Ascending aorta (tissue), 2 donors: ENCODE results near the gene NAA10. TPM values are rescaled to one million over a fixed set of nuclear protein-coding genes. Genes with fewer than 3 reads are reported as not detected.

ENCODE experiments used
- DNase-seq, 2 donors: peaks; one replicate each; pipeline ENCODE4 v3.0.0-alpha.2; 2019; ENCODE audit warnings: low spot score in 2 of 2
- H3K27ac ChIP-seq, 2 donors: fragments of 200-600 bp; sonication (generic); one replicate each; pipeline ENCODE4 v1.5.1; 2016 to 2017; ENCODE audit warnings: mild to moderate bottlenecking in 1 of 2
- H3K27me3 ChIP-seq: fragments of 200-600 bp; sonication (generic); one replicate; pipeline ENCODE4 v1.5.1; 2017
- H3K36me3 ChIP-seq, 2 donors: fragments of 200-600 bp; sonication (generic); one replicate each; pipeline ENCODE4 v1.5.1; 2016
- H3K4me1 ChIP-seq, 2 donors: fragments of 200-600 bp; sonication (generic); one replicate each; pipeline ENCODE4 v1.5.1; 2016 to 2017; ENCODE audit warnings: mild to moderate bottlenecking in 1 of 2
- H3K4me3 ChIP-seq, 2 donors: fragments of 200-600 bp; sonication (generic); one replicate each; pipeline ENCODE4 v1.5.1; 2016 to 2017; ENCODE audit warnings: mild to moderate bottlenecking in 1 of 2
- H3K9me3 ChIP-seq, 2 donors: fragments of 200-600 bp; sonication (generic); one replicate each; pipeline ENCODE4 v1.5.1; 2016
- intact Hi-C: fragments of 100-400 bp; cut with DNase I; formaldehyde crosslinking; loops from one replicate; pipeline ENCODE4 v1.15.1; 2023
- total RNA-seq: library from RNA; depleted of rRNA; stranded (reverse); fragments of >200 nt; gene quantifications from one replicate; pipeline ENCODE4 v1.1.0, GENCODE V29; 2016
- TF ChIP-seq, protein P1 (sequence below), 3 experiments: fragments of 200-600 bp in 2 of 3; fragments of 450-650 bp in 1 of 3; sonication (generic) in 2 of 3; IDR thresholded peaks; one replicate each; pipeline ENCODE4 v1.5.1; 2016 to 2019; ENCODE audit warnings: antibody characterized with exemption in 3 of 3, mild to moderate bottlenecking in 1 of 3, moderate library complexity in 1 of 3

NAA10 gene
- total RNA-seq, 1 donor from 2014 or later = 155 TPM

DNA sequence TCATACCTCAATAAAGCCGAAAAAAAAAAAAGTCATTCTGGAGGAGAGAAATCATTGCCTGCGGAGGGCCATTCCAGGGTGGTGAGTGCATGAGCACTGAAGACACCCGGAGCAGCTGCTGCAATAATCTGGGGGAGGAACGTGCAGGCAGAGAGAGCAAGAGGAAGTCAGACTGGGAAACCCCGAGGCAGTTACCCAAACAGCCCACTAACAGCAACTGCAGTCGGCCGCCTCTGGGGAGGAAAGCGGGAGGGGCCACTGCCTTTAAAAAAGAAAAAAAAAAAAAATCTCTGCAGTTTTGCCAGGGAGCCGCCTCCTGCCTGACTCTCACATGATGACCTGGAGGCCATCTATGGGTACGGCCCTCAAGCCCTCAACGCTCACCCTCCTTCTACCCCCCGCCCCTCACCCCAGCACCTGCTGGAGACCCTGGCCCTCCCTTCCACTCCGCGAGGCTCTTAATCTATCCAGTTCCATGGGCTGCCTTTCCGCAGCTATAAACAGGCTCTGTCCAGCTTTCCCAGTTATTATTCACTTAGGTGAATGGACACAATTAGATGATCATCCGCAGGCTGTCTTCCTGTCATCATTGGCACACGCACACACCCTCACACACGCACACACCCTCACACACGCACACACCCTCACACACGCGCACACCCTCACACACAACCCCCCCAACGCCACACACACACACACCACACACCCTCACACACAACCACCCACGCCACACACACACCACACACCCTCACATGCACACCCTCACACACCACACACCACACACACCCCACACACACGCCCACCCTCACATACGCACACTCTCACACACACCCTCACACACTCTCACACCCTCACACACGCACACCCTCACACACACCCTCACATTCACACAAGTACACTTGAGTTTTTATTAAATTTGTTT is 33.7 kb downstream of the NAA10 start:
- Histone ChIP-seq H3K9me3 (no peaks in the 10 kb centered on the region), H3K4me3 (no peak overlapping the region), H3K27ac (no peak overlapping the region), H3K4me1 (no peaks in the 10 kb centered on the region), H3K27me3 (no peaks in the 10 kb centered on the region), H3K36me3 (no peaks in the 10 kb centered on the region)
- peak in 1 of 2 donors; percentile 76 for DNase-seq
- TF ChIP-seq, protein P1, sequence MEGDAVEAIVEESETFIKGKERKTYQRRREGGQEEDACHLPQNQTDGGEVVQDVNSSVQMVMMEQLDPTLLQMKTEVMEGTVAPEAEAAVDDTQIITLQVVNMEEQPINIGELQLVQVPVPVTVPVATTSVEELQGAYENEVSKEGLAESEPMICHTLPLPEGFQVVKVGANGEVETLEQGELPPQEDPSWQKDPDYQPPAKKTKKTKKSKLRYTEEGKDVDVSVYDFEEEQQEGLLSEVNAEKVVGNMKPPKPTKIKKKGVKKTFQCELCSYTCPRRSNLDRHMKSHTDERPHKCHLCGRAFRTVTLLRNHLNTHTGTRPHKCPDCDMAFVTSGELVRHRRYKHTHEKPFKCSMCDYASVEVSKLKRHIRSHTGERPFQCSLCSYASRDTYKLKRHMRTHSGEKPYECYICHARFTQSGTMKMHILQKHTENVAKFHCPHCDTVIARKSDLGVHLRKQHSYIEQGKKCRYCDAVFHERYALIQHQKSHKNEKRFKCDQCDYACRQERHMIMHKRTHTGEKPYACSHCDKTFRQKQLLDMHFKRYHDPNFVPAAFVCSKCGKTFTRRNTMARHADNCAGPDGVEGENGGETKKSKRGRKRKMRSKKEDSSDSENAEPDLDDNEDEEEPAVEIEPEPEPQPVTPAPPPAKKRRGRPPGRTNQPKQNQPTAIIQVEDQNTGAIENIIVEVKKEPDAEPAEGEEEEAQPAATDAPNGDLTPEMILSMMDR (IDR thresholded peaks at IDR 0.05) = no peak
- intact Hi-C loops = no loop called here

GRCh38 chrX:153897899-153898298 is 36.9 kb downstream of the NAA10 start:
- Histone ChIP-seq H3K9me3 (no peaks in the 10 kb centered on the region), H3K36me3 (no peaks in the 10 kb centered on the region), H3K4me1 (no peaks in the 10 kb centered on the region), H3K27ac (no peak overlapping the region), H3K4me3 (no peak overlapping the region), H3K27me3 (peaks cover under 1% of the 10 kb centered on the region)
- intact Hi-C loops = no loop called here
- TF ChIP-seq, protein P1 (IDR thresholded peaks at IDR 0.05) = no peak
- DNase-seq = no peak

DNA sequence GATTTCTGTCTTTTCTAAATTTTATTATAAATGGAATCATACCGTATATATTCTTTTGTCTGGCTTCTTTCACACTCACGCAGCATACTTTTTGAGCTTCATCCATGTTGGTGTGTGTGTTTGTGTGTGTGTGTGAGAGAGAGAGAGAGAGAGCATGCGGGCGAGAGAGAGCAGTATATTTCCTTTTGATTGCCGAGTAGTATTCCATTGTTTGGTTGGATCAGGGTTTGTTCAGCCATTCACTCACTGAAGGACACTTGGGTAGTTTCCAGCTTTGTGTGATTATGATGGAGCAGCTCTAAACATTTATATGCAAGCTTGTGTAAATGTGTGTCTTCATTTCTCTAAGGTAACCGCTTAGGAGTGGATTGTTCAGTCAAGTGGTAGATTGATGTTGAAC is 45.7 kb downstream of the NAA10 start:
- intact Hi-C loops = no loop called here
- no peak overlapping the region for H3K4me3 ChIP-seq
- no peaks in the 10 kb centered on the region for H3K9me3 ChIP-seq
- TF ChIP-seq, protein P1 (IDR thresholded peaks at IDR 0.05) = no peak
- H3K36me3 ChIP-seq = no peaks in the 10 kb centered on the region
- no peaks in the 10 kb centered on the region for H3K4me1 ChIP-seq
- DNase-seq = no peak
- peaks cover 16% of the 10 kb centered on the region for H3K27me3 ChIP-seq
- H3K27ac ChIP-seq = no peak overlapping the region

DNA sequence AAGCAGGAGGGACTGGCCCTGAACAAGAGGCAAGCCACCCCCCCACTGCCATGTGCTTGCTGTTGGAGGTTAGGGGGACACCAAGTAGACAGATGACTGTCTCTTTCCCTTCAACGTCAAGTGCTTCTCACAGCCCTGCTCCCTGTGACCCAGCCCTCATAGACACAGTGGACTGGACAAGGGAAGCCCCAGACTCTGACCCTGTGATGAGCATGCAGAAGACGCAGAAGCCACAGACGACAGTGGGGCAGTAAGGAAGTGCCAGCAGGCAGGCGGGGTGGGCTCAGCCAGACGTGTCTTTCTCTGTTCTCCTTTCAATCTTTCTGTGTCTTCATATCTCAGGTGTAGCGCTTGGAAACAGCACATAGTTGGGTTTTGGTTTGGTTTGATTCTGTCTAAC is 46.5 kb downstream of the NAA10 start:
- TF ChIP-seq, protein P1 (IDR thresholded peaks at IDR 0.05) = no peak
- Histone ChIP-seq H3K36me3 (no peaks in the 10 kb centered on the region), H3K4me1 (no peaks in the 10 kb centered on the region), H3K27ac (no peak overlapping the region), H3K4me3 (no peak overlapping the region), H3K27me3 (peaks cover 16% of the 10 kb centered on the region), H3K9me3 (no peaks in the 10 kb centered on the region)
- intact Hi-C loops = no loop called here
- DNase-seq = no peak

GRCh38 chrX:153887385-153887784 is 47.5 kb downstream of the NAA10 start:
- H3K9me3 ChIP-seq = no peaks in the 10 kb centered on the region
- TF ChIP-seq, protein P1 (IDR thresholded peaks at IDR 0.05) = no peak
- H3K27me3 ChIP-seq = peaks cover 12% of the 10 kb centered on the region
- no peak overlapping the region for H3K27ac ChIP-seq
- no peaks in the 10 kb centered on the region for H3K4me1 ChIP-seq
- no peak overlapping the region for H3K4me3 ChIP-seq
- no peak for DNase-seq
- intact Hi-C loops = no loop called here
- no peaks in the 10 kb centered on the region for H3K36me3 ChIP-seq
